ENCODE data around the gene FAM81B. TPM values are rescaled to one million over a fixed set of nuclear protein-coding genes. Genes with fewer than 3 reads are reported as not detected.

FAM81B gene, protein sequence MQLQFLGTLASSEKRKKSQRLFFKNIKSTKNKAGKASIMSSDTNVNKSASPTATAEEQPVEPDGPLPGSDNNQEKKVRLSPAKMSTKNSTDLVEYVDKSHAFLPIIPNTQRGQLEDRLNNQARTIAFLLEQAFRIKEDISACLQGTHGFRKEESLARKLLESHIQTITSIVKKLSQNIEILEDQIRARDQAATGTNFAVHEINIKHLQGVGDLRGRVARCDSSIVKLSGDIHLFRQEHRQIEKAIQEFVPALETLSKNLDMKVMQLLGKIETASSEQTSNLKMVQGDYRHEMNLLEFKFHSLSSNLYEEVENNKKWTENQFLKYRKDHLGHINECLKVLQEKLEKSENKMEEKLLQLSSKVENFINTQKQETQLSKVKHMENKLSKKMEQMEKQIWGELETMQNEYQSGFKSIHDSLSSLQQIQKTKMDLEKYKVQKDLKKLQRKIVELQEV
- not detected in 5 replicates for total RNA-seq (2022; extraction: Qiagen RNA extraction)

GRCh38 chr5:95390812-95391492 lies at the start of gene FAM81B:
TSS of gene FAM81B (plus strand) at chr5:95391366. CDS start at chr5:95391390, 24 bp downstream.

Other genes starting within 250 kb of the FAM81B start
- gene MCTP1, start 106.3 kb upstream of the FAM81B start, total RNA-seq (2022; extraction: Qiagen RNA extraction) = 7.4 to 11.1 TPM (median 10.1 TPM) in 5 replicates
- 16.6 to 24.1 TPM (median 23.2 TPM) in 5 replicates for gene SKIC3, start 163.6 kb downstream of the FAM81B start, total RNA-seq (2022; extraction: Qiagen RNA extraction)
- 6.3 to 8.2 TPM (median 8.1 TPM) in 5 replicates for gene ARSK, start 163.7 kb downstream of the FAM81B start, total RNA-seq (2022; extraction: Qiagen RNA extraction)
- 0.07 to 0.21 TPM (median 0.08 TPM) in 5 replicates for gene GPR150, start 228.7 kb downstream of the FAM81B start, total RNA-seq (2022; extraction: Qiagen RNA extraction)